ENCODE results near the gene IGF2BP1. TPM values are rescaled to one million over a fixed set of nuclear protein-coding genes. Genes with fewer than 3 reads are reported as not detected.
"Not testable (repeated sequence)": the region's sequence is repeated elsewhere in the genome, so short reads cannot be mapped to it uniquely, and the experiment has no call there.

Gene IGF2BP1
- total RNA-seq, 5 donors from 2014 or later (not counting 1 experiment from before 2014, with no cell fraction given) = 0.43 to 1.4 (median 0.61) TPM; not detected in 2

- no peak overlapping the region for H3K27ac ChIP-seq (ENCODE audit: low read length)
- H3K36me3 ChIP-seq (ENCODE audit: control insufficient read depth in 2 of 2, extremely low read depth in 1 of 2, insufficient read depth in 1 of 2, low read length in 1 of 2) = no peaks in the 10 kb centered on the region
- Mint-ChIP-seq H3K9me3 (peaks cover 0 to 3% (median 0%) of the 10 kb centered on the region in 3 donors), H3K4me1 (peaks cover 3 to 12% (median 7%) of the 10 kb centered on the region in 3 donors), H3K4me3 (no peak overlapping the region), H3K36me3 (no peaks in the 10 kb centered on the region), H3K27ac (no peak overlapping the region), H3K27me3 (peaks cover 70 to 83% of the 10 kb centered on the region in 2 donors)
- H3K4me3 ChIP-seq (ENCODE audit: control insufficient read depth in 1 of 2, extremely low read depth in 1 of 2, low read length in 1 of 2) = no peak overlapping the region
- ChIA-PET CTCF (no interaction called here), POLR2A (no interaction called here)
- ATAC-seq (replicated peaks in 1 of 4) (no peak), DNase-seq (no peak)
- 53% methylated on average over 2 of the region's 2 CpGs for WGBS (ENCODE audit: insufficient coverage)
- H3K9me3 ChIP-seq = no peaks in the 10 kb centered on the region
- H3K27me3 ChIP-seq (replicated peaks in 1 of 2; ENCODE audit: control insufficient read depth in 2 of 2, extremely low read depth in 1 of 2, insufficient read depth in 2 of 2, low read length in 1 of 2) = peaks cover 3 to 35% of the 10 kb centered on the region in 2 experiments
- H3K4me1 ChIP-seq (ENCODE audit: control insufficient read depth in 1 of 2, extremely low read depth in 1 of 2, insufficient read depth in 2 of 2, low read length in 2 of 2) = peaks cover 0 to 3% of the 10 kb centered on the region in 2 experiments
Measured at GRCh38 chr17:49005140-49005539, 8.0 kb downstream of the IGF2BP1 start.

GRCh38 chr17:49008908-49009307 is 11.7 kb downstream of the IGF2BP1 start:
- H3K4me1 Mint-ChIP-seq; POLR2A ChIA-PET; H3K36me3 ChIP-seq (ENCODE audit: control insufficient read depth in 2 of 2, extremely low read depth in 1 of 2, insufficient read depth in 1 of 2, low read length in 1 of 2); ATAC-seq (replicated peaks in 1 of 4); H3K27ac ChIP-seq (ENCODE audit: low read length); H3K4me3 Mint-ChIP-seq; H3K9me3 ChIP-seq; H3K27ac Mint-ChIP-seq; DNase-seq; H3K4me3 ChIP-seq (ENCODE audit: control insufficient read depth in 1 of 2, extremely low read depth in 1 of 2, low read length in 1 of 2); CTCF ChIA-PET; H3K9me3 Mint-ChIP-seq; H3K36me3 Mint-ChIP-seq; H3K4me1 ChIP-seq (ENCODE audit: control insufficient read depth in 1 of 2, extremely low read depth in 1 of 2, insufficient read depth in 2 of 2, low read length in 2 of 2): not testable (repeated sequence)
- peaks cover 63 to 80% of the 10 kb centered on the region in 2 donors for H3K27me3 Mint-ChIP-seq
- peaks cover 3 to 53% of the 10 kb centered on the region in 2 experiments for H3K27me3 ChIP-seq (replicated peaks in 1 of 2; ENCODE audit: control insufficient read depth in 2 of 2, extremely low read depth in 1 of 2, insufficient read depth in 2 of 2, low read length in 1 of 2)
- WGBS (ENCODE audit: insufficient coverage) = no CpG with 5 or more reads among the region's 5 CpGs

- no peaks in the 10 kb centered on the region for H3K9me3 ChIP-seq
- Mint-ChIP-seq H3K27me3 (peaks cover 58 to 71% of the 10 kb centered on the region in 2 donors), H3K36me3 (no peaks in the 10 kb centered on the region), H3K4me3 (no peak overlapping the region), H3K27ac (no peak overlapping the region), H3K4me1 (peaks cover 3 to 7% (median 4%) of the 10 kb centered on the region in 3 donors), H3K9me3 (no peaks in the 10 kb centered on the region)
- H3K36me3 ChIP-seq (ENCODE audit: control insufficient read depth in 2 of 2, extremely low read depth in 1 of 2, insufficient read depth in 1 of 2, low read length in 1 of 2) = no peaks in the 10 kb centered on the region
- 89% methylated on average over 6 of the region's 9 CpGs for WGBS (ENCODE audit: insufficient coverage)
- H3K27me3 ChIP-seq (replicated peaks in 1 of 2; ENCODE audit: control insufficient read depth in 2 of 2, extremely low read depth in 1 of 2, insufficient read depth in 2 of 2, low read length in 1 of 2) = peaks cover 3 to 67% of the 10 kb centered on the region in 2 experiments
- DNase-seq (no peak), ATAC-seq (replicated peaks in 1 of 4) (no peak)
- no peak overlapping the region for H3K4me3 ChIP-seq (ENCODE audit: control insufficient read depth in 1 of 2, extremely low read depth in 1 of 2, low read length in 1 of 2)
- H3K27ac ChIP-seq (ENCODE audit: low read length) = no peak overlapping the region
- POLR2A ChIA-PET = no interaction called here
- peaks cover 0 to 4% of the 10 kb centered on the region in 2 experiments for H3K4me1 ChIP-seq (ENCODE audit: control insufficient read depth in 1 of 2, extremely low read depth in 1 of 2, insufficient read depth in 2 of 2, low read length in 2 of 2)
- CTCF ChIA-PET = no interaction called here
Measured at GRCh38 chr17:49012769-49013255, 15.6 kb downstream of the IGF2BP1 start.

- Mint-ChIP-seq H3K27me3 (peaks cover 54 to 69% of the 10 kb centered on the region in 2 donors), H3K4me1 (peaks cover 3 to 7% (median 4%) of the 10 kb centered on the region in 3 donors), H3K4me3 (peak overlapping the region in 1 of 3 donors; percentile 41), H3K27ac (no peak overlapping the region), H3K36me3 (no peaks in the 10 kb centered on the region), H3K9me3 (no peaks in the 10 kb centered on the region)
- DNase-seq = no peak
- H3K27me3 ChIP-seq (replicated peaks in 1 of 2; ENCODE audit: control insufficient read depth in 2 of 2, extremely low read depth in 1 of 2, insufficient read depth in 2 of 2, low read length in 1 of 2) = peaks cover 3 to 66% of the 10 kb centered on the region in 2 experiments
- H3K4me1 ChIP-seq (ENCODE audit: control insufficient read depth in 1 of 2, extremely low read depth in 1 of 2, insufficient read depth in 2 of 2, low read length in 2 of 2) = peaks cover 0 to 4% of the 10 kb centered on the region in 2 experiments
- 60% methylated on average over 45 of the region's 65 CpGs for whole genome bisulfite sequencing (ENCODE audit: insufficient coverage)
- no peak overlapping the region for H3K4me3 ChIP-seq (ENCODE audit: control insufficient read depth in 1 of 2, extremely low read depth in 1 of 2, low read length in 1 of 2)
- POLR2A ChIA-PET = no interaction called here
- H3K9me3 ChIP-seq = no peaks in the 10 kb centered on the region
- no peak for ATAC-seq (replicated peaks in 1 of 4)
- no peak overlapping the region for H3K27ac ChIP-seq (ENCODE audit: low read length)
- CTCF ChIA-PET = interaction anchor here in 1 of 2 donors (0.6 kb wide), 1 partner anchor 10 kb away, joined by 4 read pairs; no protein-coding TSS in a partner anchor
- H3K36me3 ChIP-seq (ENCODE audit: control insufficient read depth in 2 of 2, extremely low read depth in 1 of 2, insufficient read depth in 1 of 2, low read length in 1 of 2) = no peaks in the 10 kb centered on the region
Measured at GRCh38 chr17:49013311-49014213, 16.4 kb downstream of the IGF2BP1 start.

- Mint-ChIP-seq H3K9me3 (no peaks in the 10 kb centered on the region), H3K4me3 (peak overlapping the region in 1 of 3 donors; percentile 41), H3K4me1 (peaks cover 3 to 7% (median 4%) of the 10 kb centered on the region in 3 donors), H3K27me3 (peaks cover 51 to 61% of the 10 kb centered on the region in 2 donors), H3K27ac (no peak overlapping the region), H3K36me3 (no peaks in the 10 kb centered on the region)
- ATAC-seq (replicated peaks in 1 of 4) (no peak), DNase-seq (no peak)
- Histone ChIP-seq H3K27me3 (replicated peaks in 1 of 2; ENCODE audit: control insufficient read depth in 2 of 2, extremely low read depth in 1 of 2, insufficient read depth in 2 of 2, low read length in 1 of 2) (peaks cover 3 to 58% of the 10 kb centered on the region in 2 experiments), H3K4me1 (ENCODE audit: control insufficient read depth in 1 of 2, extremely low read depth in 1 of 2, insufficient read depth in 2 of 2, low read length in 2 of 2) (peaks cover 0 to 4% of the 10 kb centered on the region in 2 experiments), H3K9me3 (no peaks in the 10 kb centered on the region), H3K36me3 (ENCODE audit: control insufficient read depth in 2 of 2, extremely low read depth in 1 of 2, insufficient read depth in 1 of 2, low read length in 1 of 2) (no peaks in the 10 kb centered on the region), H3K27ac (ENCODE audit: low read length) (no peak overlapping the region), H3K4me3 (ENCODE audit: control insufficient read depth in 1 of 2, extremely low read depth in 1 of 2, low read length in 1 of 2) (no peak overlapping the region)
- ChIA-PET CTCF (no interaction called here), POLR2A (no interaction called here)
- WGBS (ENCODE audit: insufficient coverage) = 88% methylated on average over 15 of the region's 22 CpGs
Measured at GRCh38 chr17:49015179-49015923, 18.2 kb downstream of the IGF2BP1 start.
